Thymus (tissue), 11 donors: ENCODE results near the gene UBE2E3. TPM values are rescaled to one million over a fixed set of nuclear protein-coding genes. Genes with fewer than 3 reads are reported as not detected.
A peak's percentile ranks its signal among the peaks of the same experiment; 100 is the strongest.
"Not testable (repeated sequence)": the region's sequence is repeated elsewhere in the genome, so short reads cannot be mapped to it uniquely, and the experiment has no call there.

Experiments
- DNase-seq, 9 donors: peaks; one replicate each; pipeline ENCODE4 v3.0.0-alpha.2; 2013; ENCODE audit warnings: low spot score in 9 of 9, low read depth in 6 of 9, missing footprints in 1 of 9
- H3K27ac ChIP-seq, 2 donors: one replicate each; pipeline ENCODE4 v1.5.1; 2013; ENCODE audit warnings: control low read depth in 1 of 2, low read depth in 1 of 2, low read length in 1 of 2, mild to moderate bottlenecking in 1 of 2, moderate library complexity in 1 of 2
- H3K27me3 ChIP-seq, 2 donors: one replicate each; pipeline ENCODE4 v1.5.1; 2013; ENCODE audit warnings: low read length in 1 of 2; ENCODE audit not compliant: control insufficient read depth in 2 of 2, insufficient read depth in 1 of 2
- H3K36me3 ChIP-seq, 2 donors: one replicate each; pipeline ENCODE4 v1.5.1; 2013; ENCODE audit warnings: low read length in 1 of 2, mild to moderate bottlenecking in 1 of 2, moderate library complexity in 1 of 2; ENCODE audit not compliant: control insufficient read depth in 2 of 2, insufficient read depth in 2 of 2
- H3K4me1 ChIP-seq, 2 donors: one replicate each; pipeline ENCODE4 v1.5.1; 2013; ENCODE audit warnings: low read length in 2 of 2; ENCODE audit not compliant: control insufficient read depth in 2 of 2, insufficient read depth in 2 of 2
- H3K4me3 ChIP-seq, 2 donors: one replicate each; pipeline ENCODE4 v1.5.1; 2013; ENCODE audit warnings: low read length in 2 of 2, control low read depth in 1 of 2, mild to moderate bottlenecking in 1 of 2
- H3K9me3 ChIP-seq, 2 donors: one replicate each; pipeline ENCODE4 v1.5.1; 2013; ENCODE audit warnings: low read length in 1 of 2, mild to moderate bottlenecking in 1 of 2; ENCODE audit not compliant: control insufficient read depth in 2 of 2, insufficient read depth in 1 of 2
- WGBS: extraction: QIAGEN DNeasy Blood & Tissue Kit; methylation state at CpG from one replicate; pipeline ENCODE4 v1.1.7; 2013; 5-methylcytosine and 5-hydroxymethylcytosine counted together
- polyA plus RNA-seq: library from polyadenylated mRNA; stranded (reverse); fragments of 200-250 nt; gene quantifications from one replicate; pipeline ENCODE4 v1.2.3, GENCODE V29; 2013
- total RNA-seq: library from RNA; stranded (reverse); fragments of 120-200 nt; gene quantifications from one replicate; pipeline ENCODE4 v1.2.4, GENCODE V29; 2013
- donor health status: healthy.

The UBE2E3 gene
- total and polyA plus RNA-seq, 2 donors = 55.4 to 93.0 TPM

DNA sequence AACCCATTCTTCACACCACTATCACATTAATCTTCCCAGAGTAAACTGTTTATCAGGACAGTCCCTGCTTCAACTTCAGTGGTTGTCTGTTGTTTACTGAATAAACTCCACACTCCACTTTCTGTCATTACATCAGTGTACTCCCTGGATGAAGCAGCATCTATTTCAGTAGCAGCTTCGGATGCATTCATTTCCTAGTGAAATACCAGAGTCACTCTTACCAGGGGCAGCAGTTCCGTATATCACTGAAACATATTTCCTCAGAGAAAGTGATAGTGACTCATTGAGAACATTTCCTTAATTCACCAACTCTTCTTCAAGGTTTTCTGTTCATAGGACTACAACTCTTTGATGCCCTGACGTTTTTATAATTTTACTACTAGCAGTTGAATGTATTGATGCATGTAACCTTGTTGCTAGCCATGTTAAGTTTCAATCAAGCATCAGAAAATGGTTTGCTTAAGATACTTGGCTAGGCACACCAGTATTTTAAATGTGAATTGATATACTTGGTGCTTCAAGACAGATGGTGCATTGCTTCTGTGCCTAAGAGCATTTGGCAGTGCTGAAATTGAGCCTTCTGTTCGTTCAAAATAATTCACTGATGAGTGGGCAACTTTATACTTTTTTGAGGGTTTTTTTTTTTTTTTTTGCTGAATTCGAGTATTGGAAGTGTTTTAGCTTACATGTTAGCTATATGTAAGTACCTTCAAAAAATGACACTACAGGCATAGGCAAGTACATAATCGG lies 92.3 kb downstream of the UBE2E3 start:
- Histone ChIP-seq H3K36me3 (no peaks in the 10 kb centered on the region), H3K27ac (no peak overlapping the region), H3K27me3 (no peaks in the 10 kb centered on the region), H3K4me3 (no peak overlapping the region), H3K4me1 (no peaks in the 10 kb centered on the region), H3K9me3 (no peaks in the 10 kb centered on the region)
- DNase-seq = no peak
- WGBS = 89% methylated on average over 6 of the region's 6 CpGs

DNA sequence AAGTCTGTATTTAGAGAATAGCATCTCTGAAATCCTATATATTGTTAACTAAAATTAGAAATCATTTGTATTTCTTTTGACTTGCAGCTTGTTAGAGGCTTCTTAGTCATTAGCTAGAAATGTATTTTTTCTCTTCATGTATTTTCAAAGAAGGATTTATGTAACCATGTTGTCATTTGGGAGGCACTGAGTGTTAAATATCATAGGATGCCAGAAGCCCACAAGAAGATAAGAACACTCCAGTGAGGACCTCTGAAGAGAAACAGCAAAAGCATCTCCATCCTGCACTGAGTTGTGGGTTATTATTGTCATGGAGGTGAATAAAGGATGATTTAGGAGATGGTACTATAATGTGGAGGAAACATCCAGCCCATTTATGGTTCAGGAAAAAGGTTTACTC lies 93.5 kb downstream of the UBE2E3 start:
- Histone ChIP-seq H3K4me3 (no peak overlapping the region), H3K36me3 (no peaks in the 10 kb centered on the region)

DNA sequence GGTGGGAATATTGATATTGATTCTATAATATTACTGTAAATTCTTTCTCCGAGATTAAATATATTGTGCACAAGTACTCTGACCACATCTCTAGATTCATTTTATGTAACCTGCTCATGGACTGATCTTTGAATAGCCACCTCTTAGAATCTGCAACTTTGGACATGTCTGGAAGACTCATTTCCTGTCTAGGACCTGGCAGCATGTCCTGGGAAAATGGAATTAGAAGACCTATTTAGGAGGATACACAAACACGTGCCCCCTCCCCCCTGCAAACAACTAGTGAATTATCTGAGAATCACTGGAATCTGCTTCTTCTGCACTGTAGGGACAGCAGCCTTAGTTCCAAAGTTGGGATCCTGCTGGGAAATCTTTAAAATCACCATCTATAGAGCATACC lies 94.1 kb downstream of the UBE2E3 start:
- Histone ChIP-seq H3K4me3 (no peak overlapping the region), H3K27me3 (no peaks in the 10 kb centered on the region), H3K4me1 (no peaks in the 10 kb centered on the region), H3K36me3 (no peaks in the 10 kb centered on the region), H3K27ac (no peak overlapping the region), H3K9me3 (no peaks in the 10 kb centered on the region)
- DNase-seq = no peak
- 96% methylated on average over 2 of the region's 2 CpGs for WGBS

More for the DNA sequence above, 93.5 kb downstream of the UBE2E3 start:
- no peaks in the 10 kb centered on the region for H3K9me3 ChIP-seq
- H3K27ac ChIP-seq = no peak overlapping the region
- no peak for DNase-seq
- H3K27me3 ChIP-seq = no peaks in the 10 kb centered on the region
- no peaks in the 10 kb centered on the region for H3K4me1 ChIP-seq

DNA sequence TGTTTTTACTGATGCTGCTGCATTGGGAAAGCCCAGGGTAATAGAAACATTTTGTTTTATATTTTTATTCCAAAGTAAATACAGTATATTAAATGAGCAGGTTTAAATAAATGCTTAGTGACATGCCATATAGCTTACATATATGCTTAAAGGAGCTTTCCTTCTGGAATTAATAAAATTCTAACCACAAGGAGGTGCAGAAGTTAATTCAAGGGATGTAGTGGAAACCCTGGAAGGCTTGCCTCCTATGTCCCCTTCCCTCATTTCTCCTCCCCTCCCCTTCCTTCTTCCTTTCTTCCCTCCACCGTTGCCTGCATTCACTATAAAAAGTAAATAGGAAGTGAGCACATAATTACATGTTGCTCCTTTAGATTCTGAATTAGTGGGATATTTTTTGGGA lies 96.3 kb downstream of the UBE2E3 start:
- no peak for DNase-seq
- 42% methylated on average over 1 of the region's 1 CpG for WGBS
- no peaks in the 10 kb centered on the region for H3K27me3 ChIP-seq

GRCh38 chr2:181077128-181077709 lies 96.8 kb downstream of the UBE2E3 start:
- H3K4me3 ChIP-seq = no peak overlapping the region
- H3K27ac ChIP-seq = no peak overlapping the region
- 67% methylated on average over 4 of the region's 4 CpGs for WGBS
- no peaks in the 10 kb centered on the region for H3K9me3 ChIP-seq
- no peaks in the 10 kb centered on the region for H3K36me3 ChIP-seq
- no peaks in the 10 kb centered on the region for H3K27me3 ChIP-seq
- no peaks in the 10 kb centered on the region for H3K4me1 ChIP-seq
- DNase-seq = peak; percentile 27 to 86 (median 72)

More for the DNA sequence above, 96.3 kb downstream of the UBE2E3 start:
- Histone ChIP-seq H3K27ac (no peak overlapping the region), H3K36me3 (no peaks in the 10 kb centered on the region), H3K4me3 (no peak overlapping the region), H3K9me3 (no peaks in the 10 kb centered on the region), H3K4me1 (no peaks in the 10 kb centered on the region)

GRCh38 chr2:181083140-181083539 lies 102.7 kb downstream of the UBE2E3 start:
- Histone ChIP-seq H3K4me3 (no peak overlapping the region), H3K9me3 (no peaks in the 10 kb centered on the region), H3K36me3 (no peaks in the 10 kb centered on the region), H3K27ac (no peak overlapping the region), H3K4me1 (no peaks in the 10 kb centered on the region), H3K27me3 (no peaks in the 10 kb centered on the region)
- DNase-seq = no peak
- 99% methylated on average over 2 of the region's 2 CpGs for WGBS

- Histone ChIP-seq H3K9me3 (no peaks in the 10 kb centered on the region), H3K36me3 (no peaks in the 10 kb centered on the region), H3K4me1 (no peaks in the 10 kb centered on the region), H3K27ac (no peak overlapping the region), H3K27me3 (no peaks in the 10 kb centered on the region), H3K4me3 (no peak overlapping the region)
- DNase-seq = no peak
- WGBS = 94% methylated on average over 1 of the region's 1 CpG
These were observed 105.3 kb downstream of the UBE2E3 start for GRCh38 chr2:181085734-181086133.

- H3K36me3 ChIP-seq = not testable (repeated sequence)
These were observed 111.5 kb downstream of the UBE2E3 start for GRCh38 chr2:181091920-181092319.

DNA sequence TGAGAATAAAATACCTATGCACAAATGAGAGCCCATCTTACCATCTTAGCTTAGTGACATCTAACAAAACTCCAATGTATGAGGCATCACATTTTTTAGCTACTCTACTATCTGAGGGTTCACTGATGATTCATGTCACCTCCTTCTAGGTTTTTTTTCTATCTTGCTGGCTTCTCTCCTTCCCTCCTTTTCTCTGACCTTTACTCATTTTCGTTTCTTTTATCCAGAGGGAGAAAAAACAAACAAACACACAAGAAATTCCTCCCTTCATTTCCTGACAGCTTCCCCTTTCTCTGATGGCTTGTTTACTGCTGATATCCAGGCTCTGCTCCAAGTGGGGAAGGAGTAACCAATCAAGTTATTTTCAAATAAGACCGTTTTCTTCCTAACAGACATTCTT lies 115.1 kb downstream of the UBE2E3 start:
- Histone ChIP-seq H3K36me3 (no peaks in the 10 kb centered on the region), H3K4me3 (no peak overlapping the region), H3K27ac (no peak overlapping the region), H3K9me3 (no peaks in the 10 kb centered on the region), H3K4me1 (no peaks in the 10 kb centered on the region), H3K27me3 (no peaks in the 10 kb centered on the region)
- whole genome bisulfite sequencing = 80% methylated on average over 2 of the region's 2 CpGs
- no peak for DNase-seq

More at GRCh38 chr2:181091920-181092319, 111.5 kb downstream of the UBE2E3 start:
- not testable (repeated sequence) for H3K27me3 ChIP-seq, DNase-seq, H3K9me3 ChIP-seq, H3K4me3 ChIP-seq, H3K27ac ChIP-seq, H3K4me1 ChIP-seq
- 97% methylated on average over 4 of the region's 4 CpGs for WGBS
